ENCODE measurements around the gene ADIPOR2.

DNA sequence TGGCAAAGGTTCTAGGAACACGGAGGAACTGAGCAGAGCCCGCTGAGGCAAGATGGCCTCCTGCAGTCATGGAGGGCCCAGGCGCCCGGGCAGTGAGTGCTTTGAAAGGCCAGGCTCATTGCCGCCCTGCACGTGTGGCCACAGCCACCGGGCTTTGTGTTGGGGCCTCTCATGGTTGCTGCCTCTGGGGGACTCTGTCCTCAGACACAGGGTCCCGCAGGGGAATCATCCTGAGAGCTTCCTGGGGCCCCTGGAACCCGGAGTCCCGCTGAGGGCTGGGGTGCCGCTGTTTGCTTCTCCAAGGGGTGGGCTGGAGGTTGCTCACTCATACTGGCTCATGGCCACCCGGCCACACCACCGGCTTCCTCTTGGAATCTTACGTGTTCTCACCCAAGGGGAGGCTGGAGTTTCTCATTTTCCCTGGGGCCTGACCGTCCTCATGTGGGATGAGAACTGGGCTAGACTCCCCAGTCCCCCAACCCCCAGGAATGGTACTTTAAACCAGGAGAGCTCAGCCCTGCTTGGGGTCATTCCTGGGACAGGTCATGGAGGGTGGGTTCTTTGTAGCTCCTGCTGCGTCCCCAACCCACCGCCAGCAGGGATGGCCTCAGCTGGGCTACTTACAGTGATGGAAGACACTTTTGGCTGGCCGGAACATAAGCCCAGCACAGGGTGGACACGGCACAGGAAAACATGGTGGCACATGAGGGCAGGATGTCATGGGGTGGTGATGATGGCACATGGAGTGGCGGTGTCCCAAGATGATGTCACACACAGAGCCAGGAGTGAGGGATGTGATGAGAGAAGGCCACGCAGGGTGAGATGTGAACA, 108.4 kb downstream of the ADIPOR2 start:
- TF ChIP-seq, protein P1, sequence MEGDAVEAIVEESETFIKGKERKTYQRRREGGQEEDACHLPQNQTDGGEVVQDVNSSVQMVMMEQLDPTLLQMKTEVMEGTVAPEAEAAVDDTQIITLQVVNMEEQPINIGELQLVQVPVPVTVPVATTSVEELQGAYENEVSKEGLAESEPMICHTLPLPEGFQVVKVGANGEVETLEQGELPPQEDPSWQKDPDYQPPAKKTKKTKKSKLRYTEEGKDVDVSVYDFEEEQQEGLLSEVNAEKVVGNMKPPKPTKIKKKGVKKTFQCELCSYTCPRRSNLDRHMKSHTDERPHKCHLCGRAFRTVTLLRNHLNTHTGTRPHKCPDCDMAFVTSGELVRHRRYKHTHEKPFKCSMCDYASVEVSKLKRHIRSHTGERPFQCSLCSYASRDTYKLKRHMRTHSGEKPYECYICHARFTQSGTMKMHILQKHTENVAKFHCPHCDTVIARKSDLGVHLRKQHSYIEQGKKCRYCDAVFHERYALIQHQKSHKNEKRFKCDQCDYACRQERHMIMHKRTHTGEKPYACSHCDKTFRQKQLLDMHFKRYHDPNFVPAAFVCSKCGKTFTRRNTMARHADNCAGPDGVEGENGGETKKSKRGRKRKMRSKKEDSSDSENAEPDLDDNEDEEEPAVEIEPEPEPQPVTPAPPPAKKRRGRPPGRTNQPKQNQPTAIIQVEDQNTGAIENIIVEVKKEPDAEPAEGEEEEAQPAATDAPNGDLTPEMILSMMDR (IDR thresholded peaks at IDR 0.05): no peak
- TF ChIP-seq EZH2 (IDR thresholded peaks at IDR 0.05; ENCODE audit: borderline replicate concordance, insufficient read depth, low read depth, low read length, poor library complexity, severe bottlenecking): no peak

All from B cell (primary cell).